NCI-H748 (cell line): Measurements from ENCODE around the gene OR4E2.
"Not testable (repeated sequence)": the region's sequence is repeated elsewhere in the genome, so short reads cannot be mapped to it uniquely, and the experiment has no call there.

Experiments used
- DNase-seq: peaks from one replicate; lab custom pipeline; 2025; ENCODE audit not compliant: unreplicated experiment; lab: John Stamatoyannopoulos, UW

The OR4E2 gene

GRCh38 chr14:21653331-21653885 is at the start of gene OR4E2:
Gene OR4E2 (plus strand): TSS chr14:21653835. CDS start chr14:21665083, 11,248 bp downstream.
- no peak for DNase-seq

GRCh38 chr14:21612324-21612723 is 41.3 kb upstream of the OR4E2 start:
- peak; percentile 7 for DNase-seq

DNA sequence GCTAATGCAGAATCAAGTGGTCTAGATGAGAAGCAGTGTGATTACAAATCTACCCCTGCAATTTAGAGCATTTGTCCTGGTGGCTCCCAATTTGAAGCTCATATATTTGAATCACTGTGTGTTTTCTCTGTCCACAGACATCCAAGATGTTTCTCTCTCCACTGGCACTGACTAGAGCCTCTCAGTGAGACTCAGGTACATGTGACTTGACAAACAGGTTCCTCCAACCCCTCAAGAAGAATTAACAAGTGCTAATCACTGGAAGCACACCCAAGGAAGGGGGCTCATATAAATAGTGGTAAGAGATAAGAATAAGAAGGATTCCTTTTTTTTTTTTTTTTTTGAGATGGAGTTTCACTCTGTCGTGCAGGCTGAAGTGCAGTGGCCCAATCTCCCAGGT is 39.4 kb upstream of the OR4E2 start:
- no peak for DNase-seq

GRCh38 chr14:21617614-21618013 is 36.0 kb upstream of the OR4E2 start:
- no peak for DNase-seq

DNA sequence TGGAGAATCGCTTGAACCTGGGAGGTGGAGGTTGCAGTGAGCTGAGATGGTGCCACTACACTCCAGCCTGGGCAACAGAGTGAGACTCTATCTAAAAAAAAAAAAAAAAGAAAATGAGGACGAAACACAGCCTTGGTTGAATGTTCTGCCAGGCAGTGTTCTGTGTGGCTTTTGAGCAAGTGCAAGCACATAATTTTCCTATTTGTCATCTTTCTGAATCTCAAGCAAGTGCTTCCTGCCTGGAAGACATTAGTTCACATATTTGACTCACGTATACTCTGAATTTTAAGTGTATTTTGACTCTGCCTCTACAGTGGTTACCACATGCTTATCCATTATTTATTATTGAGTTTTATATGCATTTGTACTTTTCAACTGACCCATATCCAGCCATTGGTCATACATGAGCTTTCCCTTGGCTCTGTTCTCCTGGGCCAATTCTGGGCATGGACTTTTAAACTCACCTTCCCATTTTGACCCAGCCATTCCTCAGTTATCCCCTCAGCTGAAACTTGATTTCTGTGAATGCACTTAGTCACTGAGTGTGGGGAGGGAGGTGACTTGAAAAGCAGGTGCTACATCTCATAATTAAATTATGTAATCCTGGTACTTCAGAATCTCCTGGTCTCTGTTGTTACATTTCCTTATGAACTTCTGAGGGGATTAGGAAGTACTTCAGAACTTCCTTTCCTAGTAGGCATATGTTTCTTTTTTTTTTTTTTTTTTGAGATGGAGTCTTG is 27.0 kb upstream of the OR4E2 start:
- DNase-seq, result no peak

GRCh38 chr14:21630503-21630902 is 23.1 kb upstream of the OR4E2 start:
- not testable (repeated sequence) for DNase-seq

- DNase-seq, result peak; percentile 57
These were observed 22.6 kb upstream of the OR4E2 start for GRCh38 chr14:21631084-21631483.

DNA sequence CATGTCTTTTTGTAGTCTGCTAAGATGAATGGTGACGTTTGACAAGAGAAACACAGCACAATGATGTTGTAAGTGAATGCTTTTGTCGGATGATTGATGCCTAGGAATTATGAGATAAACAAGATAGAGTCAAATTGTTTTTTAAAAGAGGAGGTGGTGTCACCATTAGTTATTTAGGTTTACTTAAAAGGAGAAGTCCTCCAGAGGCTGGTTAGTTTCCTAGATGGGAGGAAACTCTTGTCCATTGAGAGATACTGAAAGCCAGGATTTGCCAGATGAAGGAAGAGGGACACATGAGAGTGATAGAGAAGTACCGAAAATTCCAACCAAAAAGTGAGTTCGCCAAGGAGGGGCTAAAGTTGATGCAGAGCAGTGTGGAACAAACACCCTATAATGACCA is 18.8 kb upstream of the OR4E2 start, which contains the start of gene OR10G2:
TSS of gene OR10G2 (minus strand) at position 101 of the 400 bp plus-strand sequence. CDS start at position 3, 98 bp downstream.
- DNase-seq, result no peak

- DNase-seq, result no peak
These were observed 11.0 kb upstream of the OR4E2 start for GRCh38 chr14:21642683-21643082.

GRCh38 chr14:21643407-21643806 is 10.2 kb upstream of the OR4E2 start:
- no peak for DNase-seq

GRCh38 chr14:21647380-21647779 is 6.3 kb upstream of the OR4E2 start:
- DNase-seq, result no peak

- no peak for DNase-seq
These were observed 1.3 kb upstream of the OR4E2 start for GRCh38 chr14:21652209-21652808.

DNA sequence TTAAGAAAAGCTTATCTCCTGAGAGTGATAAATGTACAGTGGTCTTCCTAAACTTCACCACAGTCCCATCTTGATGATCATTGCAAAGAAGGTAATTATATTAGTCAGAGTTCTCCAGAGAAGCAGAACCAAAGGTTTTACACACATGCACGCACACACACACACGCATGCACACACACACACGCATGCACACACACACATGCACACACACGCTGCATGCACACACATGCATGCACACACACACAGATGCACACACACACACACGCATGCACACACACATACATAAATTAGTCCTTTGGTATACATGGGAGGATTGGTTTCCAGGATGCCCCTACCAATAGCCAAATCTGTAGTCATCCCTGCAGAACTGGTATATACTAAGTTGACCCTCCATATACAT is 580 bp downstream of the OR4E2 start:
- no peak for DNase-seq

DNA sequence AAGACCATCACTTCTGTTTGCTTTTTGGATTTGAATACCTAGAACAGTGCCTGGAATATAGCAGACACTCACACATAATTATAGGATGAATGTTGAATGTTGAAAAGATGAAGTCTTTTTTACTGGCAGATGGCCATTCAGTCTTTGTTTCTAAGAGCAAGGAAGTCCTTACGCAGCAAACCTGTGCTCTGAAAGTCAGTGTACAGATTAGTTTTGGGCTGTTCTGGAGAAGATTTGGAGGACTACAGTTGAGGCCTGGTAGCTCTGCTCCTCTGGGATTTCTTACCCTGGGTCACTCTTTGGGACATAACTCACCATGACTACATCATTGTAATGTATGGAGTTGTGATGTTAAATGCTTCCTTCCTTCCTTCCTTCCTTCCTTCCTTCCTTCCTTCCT is 3.3 kb downstream of the OR4E2 start:
- DNase-seq, result no peak

GRCh38 chr14:21668377-21668776 is 14.7 kb downstream of the OR4E2 start:
- DNase-seq, result no peak

- DNase-seq, result no peak
These were observed 15.6 kb downstream of the OR4E2 start for GRCh38 chr14:21669284-21669683.

DNA sequence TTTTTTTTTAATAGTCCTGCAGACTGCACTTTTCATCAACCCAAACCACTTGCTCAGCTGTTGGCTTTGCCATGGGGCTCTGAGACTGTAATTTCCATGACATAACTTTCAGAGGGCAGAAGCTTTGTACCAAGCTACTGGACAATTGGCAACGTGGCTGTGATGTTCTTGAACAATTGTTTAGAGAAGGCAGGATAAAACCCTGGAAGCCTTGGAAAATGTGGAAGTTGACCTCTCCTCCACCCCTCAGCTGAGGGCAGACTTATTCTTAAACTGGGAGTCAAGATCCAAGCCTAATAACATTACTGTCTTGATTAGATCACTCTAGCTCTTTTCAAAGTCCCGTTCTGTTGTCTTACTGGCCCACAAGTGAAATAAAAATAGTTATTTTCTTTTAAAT is 17.7 kb downstream of the OR4E2 start:
- DNase-seq, result no peak

- DNase-seq, result no peak
These were observed 18.5 kb downstream of the OR4E2 start for GRCh38 chr14:21672116-21672515.

DNA sequence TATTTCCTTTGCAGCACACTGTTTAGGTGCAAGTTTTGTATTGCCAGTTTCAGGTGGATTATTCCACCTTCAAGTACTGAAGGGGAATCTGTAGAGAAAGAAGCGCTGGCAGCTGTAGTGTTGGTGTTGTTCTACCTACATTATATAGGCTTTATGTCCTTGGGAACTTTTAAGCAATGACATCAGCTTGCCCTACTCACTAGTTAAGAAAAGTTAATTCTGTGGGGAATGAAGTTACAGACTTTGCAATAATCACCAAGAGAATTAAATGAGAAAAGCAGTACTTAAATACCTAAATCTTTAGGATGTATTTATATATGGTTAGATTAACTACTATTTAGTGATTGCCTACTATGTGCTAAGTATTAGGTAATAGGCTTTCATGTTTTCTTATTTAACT is 20.1 kb downstream of the OR4E2 start, which contains the start of gene OR4E1:
TSS of gene OR4E1 (minus strand) at position 101 of the 400 bp plus-strand sequence. CDS start 2,883 bp downstream, outside the sequence.
- DNase-seq, result no peak

DNA sequence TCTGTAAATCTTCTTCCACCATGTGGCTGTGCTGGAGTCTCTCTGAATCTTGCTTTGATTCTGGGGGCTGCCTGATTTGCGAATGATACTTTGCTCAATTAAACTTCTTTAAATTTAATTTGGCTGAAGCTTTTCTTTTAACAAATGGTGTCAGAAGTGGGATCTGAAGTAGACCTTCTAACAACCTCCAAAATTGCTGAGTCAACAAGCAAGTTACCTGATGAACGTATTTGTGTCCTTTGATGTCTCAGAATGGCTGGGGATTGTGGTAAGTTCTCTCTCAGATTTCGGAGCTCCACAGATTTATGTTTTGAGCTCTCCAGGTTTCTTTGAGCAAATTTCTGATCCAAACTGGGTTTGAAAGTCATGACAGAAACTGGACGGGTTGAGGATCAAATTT is 21.9 kb downstream of the OR4E2 start:
- no peak for DNase-seq

DNA sequence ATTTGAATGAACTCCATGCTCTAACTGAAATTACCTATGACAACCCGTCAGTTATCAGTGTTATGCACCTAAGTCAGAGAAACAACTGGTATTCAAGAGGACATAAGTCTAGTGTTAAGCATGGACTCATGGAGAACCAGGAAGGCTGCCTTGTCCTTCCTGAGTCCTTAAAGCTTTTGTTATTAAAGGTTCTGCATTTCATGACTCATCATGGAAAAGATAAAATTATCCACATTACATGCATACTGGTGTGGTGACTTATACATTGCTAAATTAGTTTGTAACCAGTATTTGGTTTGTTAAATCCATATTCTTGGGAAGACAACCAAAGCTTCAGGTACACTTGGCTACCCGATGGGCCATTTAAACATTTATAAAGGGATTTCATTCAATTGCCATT is 26.4 kb downstream of the OR4E2 start:
- DNase-seq, result no peak

- DNase-seq, result no peak
These were observed 32.8 kb downstream of the OR4E2 start for GRCh38 chr14:21686468-21686867.
